A549 (cell line): Measurements from ENCODE around the gene DDO. TPM values are rescaled to one million over a fixed set of nuclear protein-coding genes. Genes with fewer than 3 reads are reported as not detected.

Experiments
- ATAC-seq, 2 experiments: fragments of 200-7000 bp in 1 of 2; fragments of >200 bp in 1 of 2; cut with Nextera tagmentation in 1 of 2; cut with Tn5 transposase in 1 of 2; 3 replicates each; pipeline versions ENCODE4 v1.8.0 to v1.9.1; 2018 to 2020; ENCODE audit warnings: mild to moderate bottlenecking in 1 of 2, moderate library complexity in 1 of 2
- CTCF ChIA-PET: fragments of 300-600 bp; sonication (Branson Sonifier 250); formaldehyde crosslinking; extraction: SDS; loops from one replicate; lab custom pipeline; 2021; ENCODE audit warnings: antibody characterized with exemption, inconsistent platforms; lab: Yijun Ruan, JAX
- POLR2A ChIA-PET: fragments of 350-600 bp; formaldehyde crosslinking; extraction: SDS; loops from one replicate; lab custom pipeline; 2021; ENCODE audit warnings: antibody characterized with exemption, inconsistent platforms; lab: Yijun Ruan, JAX
- DNase-seq, 2 experiments: peaks; one replicate each; pipeline versions ENCODE4 v3.0.0 to v3.0.0-alpha.2; 2011 to 2016; ENCODE audit warnings: low read depth in 1 of 2, low spot score in 1 of 2
- FAIRE-seq: peaks from 2 replicates; lab custom pipeline; 2011; peaks lifted over from hg19 to GRCh38; lab: Jason Lieb, UNC
- H3K27ac ChIP-seq, 2 experiments: fragments of >200 bp; sonication (Bioruptor Twin); formaldehyde crosslinking; 3 replicates each; pipeline ENCODE4 v1.5.1; 2016 to 2017
- H3K4me1 ChIP-seq: fragments of >200 bp; sonication (Bioruptor Twin); formaldehyde crosslinking; 3 replicates; pipeline ENCODE4 v1.6.1; 2016
- H3K4me2 ChIP-seq: fragments of >200 bp; sonication (Bioruptor Twin); formaldehyde crosslinking; 3 replicates; pipeline ENCODE4 v1.6.1; 2016
- H3K4me3 ChIP-seq: fragments of >200 bp; sonication (Bioruptor Twin); formaldehyde crosslinking; 3 replicates; pipeline ENCODE4 v1.5.1; 2016
- H3K9me3 ChIP-seq: fragments of >200 bp; sonication (Bioruptor Twin); formaldehyde crosslinking; 3 replicates; pipeline ENCODE4 v1.6.1; 2016
- BHLHE40 ChIP-seq: IDR thresholded peaks from 2 replicates; pipeline ENCODE4 v1.6.1; 2012; ENCODE audit warnings: low read depth, low read length, inconsistent platforms
- CBX8 ChIP-seq: fragments of 200-600 bp; sonication (generic); IDR thresholded peaks from 2 replicates; pipeline ENCODE4 v1.6.1; 2016
- CHD2 ChIP-seq: fragments of 150-350 bp; IDR thresholded peaks from 2 replicates; pipeline ENCODE4 v1.6.1; 2014; ENCODE audit warnings: low read length; ENCODE audit not compliant: partially characterized antibody
- CHD4 ChIP-seq: fragments of 200-600 bp; sonication (generic); IDR thresholded peaks from 2 replicates; pipeline ENCODE4 v1.6.1; 2016; ENCODE audit warnings: antibody characterized with exemption, mild to moderate bottlenecking, borderline replicate concordance
- FOXS1 ChIP-seq: fragments of 250-450 bp; sonication (Bioruptor Pico); IDR thresholded peaks from 2 replicates; pipeline ENCODE4 v1.5.0; 2020; ENCODE audit warnings: mild to moderate bottlenecking, moderate library complexity
- GATA3 ChIP-seq: IDR thresholded peaks from 2 replicates; pipeline ENCODE4 v1.6.1; 2012; ENCODE audit warnings: borderline replicate concordance
- HEYL ChIP-seq: fragments of 250-450 bp; sonication (Bioruptor Pico); IDR thresholded peaks from 2 replicates; pipeline ENCODE4 v1.8.0; 2021; ENCODE audit warnings: mild to moderate bottlenecking, moderate library complexity
- JUN ChIP-seq, 2 experiments: fragments of >200 bp; sonication (Bioruptor Twin); formaldehyde crosslinking; IDR thresholded peaks; 2 replicates in 1 of 2; 3 replicates in 1 of 2; pipeline ENCODE4 v1.6.1; 2016 to 2017
- JUNB ChIP-seq: fragments of >200 bp; sonication (Bioruptor Twin); formaldehyde crosslinking; IDR thresholded peaks from 2 replicates; pipeline ENCODE4 v1.6.1; 2016
- MAFK ChIP-seq: fragments of 450-650 bp; IDR thresholded peaks from 2 replicates; pipeline ENCODE4 v1.6.1; 2014; ENCODE audit not compliant: partially characterized antibody
- MAZ ChIP-seq: fragments of 150-350 bp; IDR thresholded peaks from 2 replicates; pipeline ENCODE4 v1.6.1; 2014; ENCODE audit warnings: antibody characterized with exemption, low read depth, low read length, borderline replicate concordance
- NPAS2 ChIP-seq: fragments of 250-450 bp; sonication (Bioruptor Pico); IDR thresholded peaks from 2 replicates; pipeline ENCODE4 v1.8.0; 2022; ENCODE audit warnings: mild to moderate bottlenecking, moderate library complexity, borderline replicate concordance
- NR3C1 ChIP-seq: fragments of >200 bp; sonication (Bioruptor Twin); formaldehyde crosslinking; IDR thresholded peaks from 3 replicates; pipeline ENCODE4 v1.6.1; 2017
- PHF8 ChIP-seq: fragments of 200-600 bp; sonication (generic); IDR thresholded peaks from 2 replicates; pipeline ENCODE4 v1.6.1; 2016; ENCODE audit warnings: low read depth, mild to moderate bottlenecking, antibody characterized with exemption, moderate library complexity, borderline replicate concordance
- RAD21 ChIP-seq, 2 experiments: fragments of >200 bp in 1 of 2; sonication (Bioruptor Twin) in 1 of 2; formaldehyde crosslinking in 1 of 2; IDR thresholded peaks in 1 of 2; conservative IDR thresholded peaks in 1 of 2; 2 replicates in 1 of 2; 3 replicates in 1 of 2; pipeline ENCODE4 v1.6.1; 2012 to 2018; ENCODE audit warnings: inconsistent platforms in 1 of 2
- RFX5 ChIP-seq: fragments of 450-650 bp; IDR thresholded peaks from 2 replicates; pipeline ENCODE4 v1.7.1; 2014; ENCODE audit warnings: antibody characterized with exemption, mild to moderate bottlenecking, moderate library complexity
- SREBF2 ChIP-seq: fragments of 450-650 bp; IDR thresholded peaks from 2 replicates; pipeline ENCODE4 v1.6.1; 2014; ENCODE audit warnings: mild to moderate bottlenecking, moderate library complexity
- TFCP2L1 ChIP-seq: fragments of 250-450 bp; sonication (Bioruptor Pico); IDR thresholded peaks from 2 replicates; pipeline ENCODE4 v1.5.0; 2021; ENCODE audit warnings: mild to moderate bottlenecking
- ZFP36 ChIP-seq: fragments of 450-650 bp; IDR thresholded peaks from 2 replicates; pipeline ENCODE4 v1.6.1; 2014; ENCODE audit warnings: borderline replicate concordance; ENCODE audit not compliant: partially characterized antibody
- ZNF302 ChIP-seq: fragments of 250-450 bp; sonication (Bioruptor Pico); IDR thresholded peaks from 2 replicates; pipeline ENCODE4 v1.9.0; 2021; ENCODE audit warnings: inconsistent platforms, mild to moderate bottlenecking, moderate library complexity
- ZSCAN20 ChIP-seq: fragments of 250-450 bp; sonication (Bioruptor Pico); IDR thresholded peaks from 2 replicates; pipeline ENCODE4 v1.8.0; 2022; ENCODE audit warnings: mild to moderate bottlenecking, moderate library complexity
- WGBS: methylation state at CpG from one replicate; pipeline ENCODE4 v1.1.6; 2017; ENCODE audit errors: missing lambda C conversion rate; 5-methylcytosine and 5-hydroxymethylcytosine counted together
- polyA plus RNA-seq, 4 experiments: library from polyadenylated mRNA; depleted of rRNA in 3 of 4; stranded (reverse); fragments of >200 nt; fragmentation: RNase III in 1 of 4; extraction: RNeasy Plus Mini Kit Qiagen cat#74134 plus additional on column Dnase treatment in 1 of 4; gene quantifications; 2 replicates in 3 of 4; 3 replicates in 1 of 4; pipeline ENCODE4 v1.2.3, GENCODE V29; 2011 to 2017
- TF ChIP-seq, protein P1 (sequence below): IDR thresholded peaks from 2 replicates; pipeline ENCODE4 v1.6.1; 2012; ENCODE audit warnings: low read depth, borderline replicate concordance
- TF ChIP-seq, protein P2 (sequence below): fragments of 450-650 bp; IDR thresholded peaks from 2 replicates; pipeline ENCODE4 v1.6.1; 2014; ENCODE audit warnings: antibody characterized with exemption
- TF ChIP-seq, protein P3 (sequence below): fragments of 200-600 bp; sonication (generic); IDR thresholded peaks from 2 replicates; pipeline ENCODE4 v1.6.1; 2016; ENCODE audit warnings: antibody characterized with exemption, mild to moderate bottlenecking, moderate library complexity
- TF ChIP-seq, protein P4 (sequence below): fragments of 150-350 bp; IDR thresholded peaks from 2 replicates; pipeline ENCODE4 v1.6.1; 2014; ENCODE audit warnings: low read depth, mild to moderate bottlenecking, low read length
- TF ChIP-seq, protein P5 (sequence below): fragments of >200 bp; sonication (Bioruptor Twin); formaldehyde crosslinking; IDR thresholded peaks from 2 replicates; pipeline ENCODE4 v1.6.1; 2016
- TF ChIP-seq, protein P6 (sequence below): IDR thresholded peaks from 2 replicates; pipeline ENCODE4 v1.6.1; 2012
- TF ChIP-seq, protein P7 (sequence below): fragments of 250-450 bp; sonication (Bioruptor Pico); IDR thresholded peaks from 2 replicates; pipeline ENCODE4 v1.5.0; 2021; ENCODE audit warnings: mild to moderate bottlenecking, moderate library complexity, borderline replicate concordance
- TF ChIP-seq, protein P8 (sequence below): IDR thresholded peaks from 2 replicates; pipeline ENCODE4 v1.6.1; 2012

DDO gene
- polyA plus RNA-seq, 2 of the 4 experiments (the other 2 are of a cell fraction), result 0.04 to 0.05 TPM

DNA sequence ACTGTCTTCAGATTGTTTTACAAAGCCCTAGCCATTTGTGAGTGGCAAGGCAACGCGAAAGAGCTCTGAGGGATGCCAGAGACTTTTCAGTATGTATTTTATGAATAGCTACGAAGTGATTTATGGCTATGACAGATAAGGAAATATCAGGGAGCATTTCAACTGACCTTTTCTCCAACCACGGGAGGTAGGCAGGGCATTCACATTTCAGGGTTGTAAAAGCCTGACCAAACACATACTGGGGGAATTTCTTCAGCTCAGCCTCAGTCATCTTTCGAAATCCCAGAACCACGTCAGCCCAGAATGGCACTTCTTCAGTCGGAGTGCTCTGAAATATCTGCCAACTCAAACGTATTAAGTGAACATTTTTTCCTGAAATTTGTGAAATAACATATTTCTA, 10.8 kb downstream of the DDO start:
- Histone ChIP-seq H3K27ac (no peak overlapping the region), H3K9me3 (no peaks in the 10 kb centered on the region), H3K4me2 (no peak overlapping the region), H3K4me1 (no peaks in the 10 kb centered on the region), H3K4me3 (no peak overlapping the region)
- POLR2A ChIA-PET, result no interaction called here
- 16% methylated on average over 8 of the region's 8 CpGs for WGBS
- FAIRE-seq (no peak), DNase-seq (peak in 1 of 2 experiments; percentile 26), ATAC-seq (peak in 1 of 2 experiments; percentile 19; a peak in 1 of 6 replicates)
- CTCF ChIA-PET, result no interaction called here
- TF ChIP-seq, protein P1, sequence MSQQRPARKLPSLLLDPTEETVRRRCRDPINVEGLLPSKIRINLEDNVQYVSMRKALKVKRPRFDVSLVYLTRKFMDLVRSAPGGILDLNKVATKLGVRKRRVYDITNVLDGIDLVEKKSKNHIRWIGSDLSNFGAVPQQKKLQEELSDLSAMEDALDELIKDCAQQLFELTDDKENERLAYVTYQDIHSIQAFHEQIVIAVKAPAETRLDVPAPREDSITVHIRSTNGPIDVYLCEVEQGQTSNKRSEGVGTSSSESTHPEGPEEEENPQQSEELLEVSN, result no peak
- TF ChIP-seq HEYL, result no peak
- TF ChIP-seq FOXS1 (CRISPR knock-in tag), result no peak
- TF ChIP-seq, protein P2, sequence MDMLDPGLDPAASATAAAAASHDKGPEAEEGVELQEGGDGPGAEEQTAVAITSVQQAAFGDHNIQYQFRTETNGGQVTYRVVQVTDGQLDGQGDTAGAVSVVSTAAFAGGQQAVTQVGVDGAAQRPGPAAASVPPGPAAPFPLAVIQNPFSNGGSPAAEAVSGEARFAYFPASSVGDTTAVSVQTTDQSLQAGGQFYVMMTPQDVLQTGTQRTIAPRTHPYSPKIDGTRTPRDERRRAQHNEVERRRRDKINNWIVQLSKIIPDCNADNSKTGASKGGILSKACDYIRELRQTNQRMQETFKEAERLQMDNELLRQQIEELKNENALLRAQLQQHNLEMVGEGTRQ, result no peak
- no peak for TF ChIP-seq NR3C1
- TF ChIP-seq CHD4, result no peak
- TF ChIP-seq, protein P3, sequence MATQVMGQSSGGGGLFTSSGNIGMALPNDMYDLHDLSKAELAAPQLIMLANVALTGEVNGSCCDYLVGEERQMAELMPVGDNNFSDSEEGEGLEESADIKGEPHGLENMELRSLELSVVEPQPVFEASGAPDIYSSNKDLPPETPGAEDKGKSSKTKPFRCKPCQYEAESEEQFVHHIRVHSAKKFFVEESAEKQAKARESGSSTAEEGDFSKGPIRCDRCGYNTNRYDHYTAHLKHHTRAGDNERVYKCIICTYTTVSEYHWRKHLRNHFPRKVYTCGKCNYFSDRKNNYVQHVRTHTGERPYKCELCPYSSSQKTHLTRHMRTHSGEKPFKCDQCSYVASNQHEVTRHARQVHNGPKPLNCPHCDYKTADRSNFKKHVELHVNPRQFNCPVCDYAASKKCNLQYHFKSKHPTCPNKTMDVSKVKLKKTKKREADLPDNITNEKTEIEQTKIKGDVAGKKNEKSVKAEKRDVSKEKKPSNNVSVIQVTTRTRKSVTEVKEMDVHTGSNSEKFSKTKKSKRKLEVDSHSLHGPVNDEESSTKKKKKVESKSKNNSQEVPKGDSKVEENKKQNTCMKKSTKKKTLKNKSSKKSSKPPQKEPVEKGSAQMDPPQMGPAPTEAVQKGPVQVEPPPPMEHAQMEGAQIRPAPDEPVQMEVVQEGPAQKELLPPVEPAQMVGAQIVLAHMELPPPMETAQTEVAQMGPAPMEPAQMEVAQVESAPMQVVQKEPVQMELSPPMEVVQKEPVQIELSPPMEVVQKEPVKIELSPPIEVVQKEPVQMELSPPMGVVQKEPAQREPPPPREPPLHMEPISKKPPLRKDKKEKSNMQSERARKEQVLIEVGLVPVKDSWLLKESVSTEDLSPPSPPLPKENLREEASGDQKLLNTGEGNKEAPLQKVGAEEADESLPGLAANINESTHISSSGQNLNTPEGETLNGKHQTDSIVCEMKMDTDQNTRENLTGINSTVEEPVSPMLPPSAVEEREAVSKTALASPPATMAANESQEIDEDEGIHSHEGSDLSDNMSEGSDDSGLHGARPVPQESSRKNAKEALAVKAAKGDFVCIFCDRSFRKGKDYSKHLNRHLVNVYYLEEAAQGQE, result no peak
- TF ChIP-seq, protein P4, sequence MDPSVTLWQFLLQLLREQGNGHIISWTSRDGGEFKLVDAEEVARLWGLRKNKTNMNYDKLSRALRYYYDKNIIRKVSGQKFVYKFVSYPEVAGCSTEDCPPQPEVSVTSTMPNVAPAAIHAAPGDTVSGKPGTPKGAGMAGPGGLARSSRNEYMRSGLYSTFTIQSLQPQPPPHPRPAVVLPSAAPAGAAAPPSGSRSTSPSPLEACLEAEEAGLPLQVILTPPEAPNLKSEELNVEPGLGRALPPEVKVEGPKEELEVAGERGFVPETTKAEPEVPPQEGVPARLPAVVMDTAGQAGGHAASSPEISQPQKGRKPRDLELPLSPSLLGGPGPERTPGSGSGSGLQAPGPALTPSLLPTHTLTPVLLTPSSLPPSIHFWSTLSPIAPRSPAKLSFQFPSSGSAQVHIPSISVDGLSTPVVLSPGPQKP, result no peak
- no peak for TF ChIP-seq NPAS2 (CRISPR knock-in tag)
- TF ChIP-seq MAFK, result no peak
- no peak for TF ChIP-seq ZNF302 (CRISPR knock-in tag)
- no peak for TF ChIP-seq JUNB
- TF ChIP-seq BHLHE40, result no peak
- TF ChIP-seq, protein P5, sequence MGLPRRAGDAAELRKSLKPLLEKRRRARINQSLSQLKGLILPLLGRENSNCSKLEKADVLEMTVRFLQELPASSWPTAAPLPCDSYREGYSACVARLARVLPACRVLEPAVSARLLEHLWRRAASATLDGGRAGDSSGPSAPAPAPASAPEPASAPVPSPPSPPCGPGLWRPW, result no peak
- no peak for TF ChIP-seq JUN (IDR thresholded peaks at IDR 0.05)
- no peak for TF ChIP-seq SREBF2
- TF ChIP-seq PHF8, result no peak
- TF ChIP-seq RAD21 (conservative IDR thresholded peaks at IDR 0.05 in 1 of 2, IDR thresholded peaks at IDR 0.05 in 1 of 2), result no peak

DNA sequence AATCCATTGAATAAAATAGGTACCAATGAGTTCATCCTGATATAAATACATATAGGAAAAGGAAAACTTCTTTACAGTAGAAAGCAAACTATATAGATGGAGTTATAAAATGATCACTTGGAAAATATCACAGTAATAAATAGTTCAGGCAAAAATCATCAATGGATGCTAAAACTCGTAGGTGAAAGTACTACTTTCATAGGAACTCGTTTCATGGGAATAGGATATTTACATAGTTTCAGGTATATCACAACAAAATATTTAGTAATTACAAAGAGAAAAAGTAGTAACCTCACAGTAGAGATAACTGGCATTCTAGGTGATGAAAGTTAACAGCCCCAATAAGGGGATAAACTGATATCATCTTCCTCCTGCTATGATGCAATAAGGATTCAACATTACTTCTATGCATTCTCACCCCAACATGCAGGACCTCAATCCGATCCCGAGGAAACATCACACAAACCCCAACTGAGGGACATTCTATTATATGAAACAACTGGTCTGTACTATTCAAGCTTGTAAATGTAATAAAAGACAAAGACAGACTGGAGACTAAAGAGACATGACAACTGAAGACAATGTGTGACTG, 13.7 kb downstream of the DDO start:
- ChIA-PET POLR2A (no interaction called here), CTCF (no interaction called here)
- Histone ChIP-seq H3K4me2 (no peak overlapping the region), H3K9me3 (no peaks in the 10 kb centered on the region), H3K4me3 (no peak overlapping the region), H3K4me1 (no peaks in the 10 kb centered on the region), H3K27ac (no peak overlapping the region)
- WGBS, result 44% methylated on average over 4 of the region's 4 CpGs
- FAIRE-seq, result no peak
- no peak for DNase-seq
- ATAC-seq, result no peak
- TF ChIP-seq TFCP2L1 (CRISPR knock-in tag) (no peak), FOXS1 (CRISPR knock-in tag) (no peak), ZSCAN20 (CRISPR knock-in tag) (no peak), CBX8 (no peak), JUNB (no peak), MAZ (no peak), GATA3 (no peak), ZFP36 (no peak), CHD2 (no peak), RFX5 (no peak), RAD21 (conservative IDR thresholded peaks at IDR 0.05 in 1 of 2, IDR thresholded peaks at IDR 0.05 in 1 of 2) (no peak), MAFK (no peak)
- TF ChIP-seq, protein P6, sequence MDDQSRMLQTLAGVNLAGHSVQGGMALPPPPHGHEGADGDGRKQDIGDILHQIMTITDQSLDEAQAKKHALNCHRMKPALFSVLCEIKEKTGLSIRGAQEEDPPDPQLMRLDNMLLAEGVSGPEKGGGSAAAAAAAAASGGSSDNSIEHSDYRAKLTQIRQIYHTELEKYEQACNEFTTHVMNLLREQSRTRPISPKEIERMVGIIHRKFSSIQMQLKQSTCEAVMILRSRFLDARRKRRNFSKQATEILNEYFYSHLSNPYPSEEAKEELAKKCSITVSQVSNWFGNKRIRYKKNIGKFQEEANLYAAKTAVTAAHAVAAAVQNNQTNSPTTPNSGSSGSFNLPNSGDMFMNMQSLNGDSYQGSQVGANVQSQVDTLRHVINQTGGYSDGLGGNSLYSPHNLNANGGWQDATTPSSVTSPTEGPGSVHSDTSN, result no peak
- TF ChIP-seq, protein P7, sequence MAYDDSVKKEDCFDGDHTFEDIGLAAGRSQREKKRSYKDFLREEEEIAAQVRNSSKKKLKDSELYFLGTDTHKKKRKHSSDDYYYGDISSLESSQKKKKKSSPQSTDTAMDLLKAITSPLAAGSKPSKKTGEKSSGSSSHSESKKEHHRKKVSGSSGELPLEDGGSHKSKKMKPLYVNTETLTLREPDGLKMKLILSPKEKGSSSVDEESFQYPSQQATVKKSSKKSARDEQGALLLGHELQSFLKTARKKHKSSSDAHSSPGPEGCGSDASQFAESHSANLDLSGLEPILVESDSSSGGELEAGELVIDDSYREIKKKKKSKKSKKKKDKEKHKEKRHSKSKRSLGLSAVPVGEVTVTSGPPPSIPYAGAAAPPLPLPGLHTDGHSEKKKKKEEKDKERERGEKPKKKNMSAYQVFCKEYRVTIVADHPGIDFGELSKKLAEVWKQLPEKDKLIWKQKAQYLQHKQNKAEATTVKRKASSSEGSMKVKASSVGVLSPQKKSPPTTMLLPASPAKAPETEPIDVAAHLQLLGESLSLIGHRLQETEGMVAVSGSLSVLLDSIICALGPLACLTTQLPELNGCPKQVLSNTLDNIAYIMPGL (CRISPR knock-in tag), result no peak
- TF ChIP-seq, protein P8, sequence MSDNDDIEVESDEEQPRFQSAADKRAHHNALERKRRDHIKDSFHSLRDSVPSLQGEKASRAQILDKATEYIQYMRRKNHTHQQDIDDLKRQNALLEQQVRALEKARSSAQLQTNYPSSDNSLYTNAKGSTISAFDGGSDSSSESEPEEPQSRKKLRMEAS, result no peak
